Upper lobe of left lung (tissue), 4 donors: ENCODE measurements around the gene POT1.

Experiments
- CTCF ChIP-seq, 6 experiments: fragments of 450-650 bp in 4 of 6; fragments of 200-600 bp in 2 of 6; sonication (generic) in 2 of 6; IDR thresholded peaks; one replicate each; pipeline ENCODE4 v1.5.1; 2016 to 2019; ENCODE audit warnings: antibody characterized with exemption in 6 of 6
- EP300 ChIP-seq, 4 donors: sonication (generic); formaldehyde crosslinking; IDR thresholded peaks; one replicate each; pipeline ENCODE4 v1.5.1; 2017; ENCODE audit warnings: antibody characterized with exemption in 4 of 4, control low read depth in 2 of 4

DNA sequence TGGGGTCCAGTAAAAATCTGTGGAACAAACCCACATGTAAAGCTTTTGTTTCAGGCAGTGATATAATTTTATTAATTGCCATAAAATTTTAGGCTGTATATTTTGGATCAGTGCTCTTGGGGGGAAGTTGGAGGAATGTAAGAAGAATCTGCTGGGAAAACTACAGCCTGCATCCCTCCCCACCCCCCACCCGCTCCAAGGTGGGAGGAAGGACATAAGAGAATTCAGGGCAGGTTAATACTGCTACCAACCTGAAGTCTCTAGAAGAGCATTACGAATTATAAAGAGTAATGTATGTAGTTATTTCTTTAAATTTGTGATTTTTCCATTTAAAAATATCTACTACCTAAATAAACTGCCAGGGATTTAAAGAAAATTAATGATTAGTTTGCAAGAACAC, 116.9 kb downstream of the POT1 start:
- TF ChIP-seq CTCF (IDR thresholded peaks at IDR 0.05) (no peak), EP300 (IDR thresholded peaks at IDR 0.05) (no peak)
